NB4 (cell line): ENCODE data around the gene ARL14EPL.

Experiments
- MYC ChIP-seq: IDR thresholded peaks from 2 replicates; pipeline ENCODE4 v1.6.1; 2011; ENCODE audit warnings: low read depth, low read length
- TF ChIP-seq, protein P1 (sequence below): IDR thresholded peaks from one replicate; pipeline ENCODE4 v1.5.1; 2012; ENCODE audit warnings: low read depth, low read length
- TF ChIP-seq, protein P2 (sequence below): IDR thresholded peaks from 2 replicates; pipeline ENCODE4 v1.6.1; 2011; ENCODE audit warnings: low read depth, low read length

DNA sequence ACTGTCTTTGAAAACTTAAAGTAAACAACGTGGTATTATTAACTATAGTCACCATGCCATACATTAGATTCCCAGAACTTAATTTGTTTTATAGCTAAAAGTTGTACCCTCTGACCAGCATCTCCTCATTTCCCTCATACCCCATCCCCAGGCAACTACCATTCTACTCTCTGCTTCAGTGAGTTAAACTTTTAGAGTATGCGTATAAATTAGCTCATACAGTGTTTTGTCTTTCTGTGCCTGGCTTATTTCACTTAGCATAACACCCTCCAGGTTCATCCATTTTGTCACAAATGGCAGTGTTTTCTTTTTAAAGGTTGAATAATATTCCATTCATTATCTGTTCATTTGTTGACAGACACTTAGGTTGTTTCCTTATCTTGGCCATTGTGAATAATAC is 66.7 kb downstream of the ARL14EPL start:
- TF ChIP-seq, protein P1, sequence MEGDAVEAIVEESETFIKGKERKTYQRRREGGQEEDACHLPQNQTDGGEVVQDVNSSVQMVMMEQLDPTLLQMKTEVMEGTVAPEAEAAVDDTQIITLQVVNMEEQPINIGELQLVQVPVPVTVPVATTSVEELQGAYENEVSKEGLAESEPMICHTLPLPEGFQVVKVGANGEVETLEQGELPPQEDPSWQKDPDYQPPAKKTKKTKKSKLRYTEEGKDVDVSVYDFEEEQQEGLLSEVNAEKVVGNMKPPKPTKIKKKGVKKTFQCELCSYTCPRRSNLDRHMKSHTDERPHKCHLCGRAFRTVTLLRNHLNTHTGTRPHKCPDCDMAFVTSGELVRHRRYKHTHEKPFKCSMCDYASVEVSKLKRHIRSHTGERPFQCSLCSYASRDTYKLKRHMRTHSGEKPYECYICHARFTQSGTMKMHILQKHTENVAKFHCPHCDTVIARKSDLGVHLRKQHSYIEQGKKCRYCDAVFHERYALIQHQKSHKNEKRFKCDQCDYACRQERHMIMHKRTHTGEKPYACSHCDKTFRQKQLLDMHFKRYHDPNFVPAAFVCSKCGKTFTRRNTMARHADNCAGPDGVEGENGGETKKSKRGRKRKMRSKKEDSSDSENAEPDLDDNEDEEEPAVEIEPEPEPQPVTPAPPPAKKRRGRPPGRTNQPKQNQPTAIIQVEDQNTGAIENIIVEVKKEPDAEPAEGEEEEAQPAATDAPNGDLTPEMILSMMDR: no peak
- no peak for TF ChIP-seq MYC
- TF ChIP-seq, protein P2, sequence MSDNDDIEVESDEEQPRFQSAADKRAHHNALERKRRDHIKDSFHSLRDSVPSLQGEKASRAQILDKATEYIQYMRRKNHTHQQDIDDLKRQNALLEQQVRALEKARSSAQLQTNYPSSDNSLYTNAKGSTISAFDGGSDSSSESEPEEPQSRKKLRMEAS: no peak
